Cardiac fibroblast (primary cell): ENCODE measurements around the gene IGF2R.

ENCODE experiments used
- DNase-seq, 2 donors: peaks; one replicate each; pipeline versions ENCODE4 v3.0.0 to v3.0.0-alpha.2; 2010; ENCODE audit warnings: low read depth in 2 of 2
- H3K4me3 ChIP-seq, 2 donors: replicated peaks in 1 of 2; 1 replicate in 1 of 2; 2 replicates in 1 of 2; pipeline ENCODE4 v1.5.1; 2011; ENCODE audit warnings: low read depth in 2 of 2, low read length in 2 of 2, mild to moderate bottlenecking in 2 of 2, moderate library complexity in 1 of 2
- CTCF ChIP-seq: IDR thresholded peaks from one replicate; pipeline ENCODE4 v1.5.1; 2011; ENCODE audit warnings: low read depth, mild to moderate bottlenecking, low read length, inconsistent platforms

IGF2R gene

DNA sequence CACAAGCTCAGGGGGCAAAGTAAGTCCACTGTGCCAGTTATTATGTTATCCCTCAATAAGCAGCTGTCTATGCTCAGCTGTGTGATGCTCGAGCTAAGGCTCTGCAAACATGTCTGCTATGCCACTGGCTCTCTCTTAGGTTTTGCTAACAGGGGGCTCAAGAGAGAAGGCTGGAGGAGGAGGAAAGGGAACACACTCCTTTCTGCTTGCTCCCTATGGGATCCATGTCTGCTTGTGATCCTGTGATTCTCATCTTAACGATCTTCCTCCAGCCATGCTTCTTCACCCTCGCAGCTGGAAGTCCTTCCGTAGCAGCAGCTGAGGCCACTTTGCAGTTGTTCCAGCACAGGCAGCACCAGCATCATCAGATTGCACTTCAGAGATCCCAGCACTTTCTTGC is 37.0 kb upstream of the IGF2R start:
- no peak for TF ChIP-seq CTCF
- H3K4me3 ChIP-seq, result no peak overlapping the region
- DNase-seq, result no peak

DNA sequence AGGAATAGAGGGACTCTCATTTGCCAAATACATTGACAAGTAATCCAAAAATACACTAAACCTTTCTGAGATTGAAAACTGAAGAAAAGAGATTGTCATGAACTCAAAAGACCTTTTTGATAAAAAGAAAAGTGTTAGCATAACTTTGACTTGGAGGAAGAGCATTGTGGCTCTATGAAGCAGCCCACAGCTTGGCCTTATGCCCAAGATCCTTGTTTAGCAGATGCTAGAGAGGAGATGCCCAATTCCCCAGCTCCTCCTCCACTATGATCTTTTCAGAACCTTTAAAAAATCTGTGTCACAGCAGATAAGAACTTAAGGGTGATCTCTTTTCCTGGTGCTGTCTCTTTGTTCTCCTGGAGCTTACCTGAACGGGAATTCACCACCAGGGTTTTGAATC is 35.8 kb upstream of the IGF2R start:
- TF ChIP-seq CTCF, result no peak
- DNase-seq, result peak in 1 of 2 donors; percentile 37
- no peak overlapping the region for H3K4me3 ChIP-seq

GRCh38 chr6:159934181-159934580 is 34.7 kb upstream of the IGF2R start:
- no peak overlapping the region for H3K4me3 ChIP-seq
- no peak for TF ChIP-seq CTCF
- DNase-seq, result peak in 1 of 2 donors; percentile 50

- peak; percentile 40 to 75 for DNase-seq
- no peak overlapping the region for H3K4me3 ChIP-seq
- no peak for TF ChIP-seq CTCF
Measured at GRCh38 chr6:159935065-159935464, 33.8 kb upstream of the IGF2R start.

DNA sequence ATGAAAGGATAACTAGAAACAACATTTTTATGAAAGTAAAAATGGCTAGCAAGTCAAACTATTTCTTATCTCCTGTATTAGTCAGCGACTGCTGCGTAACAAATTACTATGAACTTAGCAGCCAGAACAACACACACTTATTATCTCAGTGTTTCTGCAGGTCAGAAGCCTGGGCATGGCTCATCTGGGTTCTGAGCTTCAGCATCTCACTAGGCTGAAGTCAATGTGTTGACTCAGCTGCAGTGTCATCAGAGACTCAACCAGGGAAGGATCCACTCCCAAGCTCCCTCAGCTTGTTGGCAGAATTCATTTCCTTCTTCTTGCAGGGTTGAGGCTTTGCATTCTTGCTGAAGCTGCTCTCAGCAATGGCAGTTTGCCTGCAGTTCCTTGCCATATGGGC is 33.2 kb upstream of the IGF2R start:
- no peak for TF ChIP-seq CTCF
- H3K4me3 ChIP-seq, result no peak overlapping the region
- DNase-seq, result peak; percentile 63 to 92

DNA sequence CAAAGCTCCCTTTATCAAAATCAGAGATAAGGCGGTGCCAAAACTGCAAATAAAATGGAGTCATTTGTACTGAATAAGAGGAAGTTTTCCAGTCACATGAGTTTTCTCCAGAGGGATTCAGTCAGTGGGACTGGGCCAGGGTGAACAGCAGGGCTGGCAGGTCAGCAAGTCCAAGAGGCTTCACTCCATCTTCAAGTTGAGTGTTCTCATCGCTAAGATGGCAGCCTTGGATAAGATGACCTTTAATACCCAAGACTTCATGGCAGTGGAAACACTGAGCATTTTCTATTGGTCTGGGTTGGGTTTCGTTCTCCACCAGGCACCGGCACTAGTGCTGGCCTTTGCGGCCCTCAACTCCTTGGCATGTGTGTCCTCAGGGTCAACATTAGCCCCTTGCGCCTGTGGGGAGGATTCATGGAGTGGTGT is 29.3 kb upstream of the IGF2R start:
- TF ChIP-seq CTCF, result no peak
- no peak overlapping the region for H3K4me3 ChIP-seq
- peak in 1 of 2 donors; percentile 88 for DNase-seq

DNA sequence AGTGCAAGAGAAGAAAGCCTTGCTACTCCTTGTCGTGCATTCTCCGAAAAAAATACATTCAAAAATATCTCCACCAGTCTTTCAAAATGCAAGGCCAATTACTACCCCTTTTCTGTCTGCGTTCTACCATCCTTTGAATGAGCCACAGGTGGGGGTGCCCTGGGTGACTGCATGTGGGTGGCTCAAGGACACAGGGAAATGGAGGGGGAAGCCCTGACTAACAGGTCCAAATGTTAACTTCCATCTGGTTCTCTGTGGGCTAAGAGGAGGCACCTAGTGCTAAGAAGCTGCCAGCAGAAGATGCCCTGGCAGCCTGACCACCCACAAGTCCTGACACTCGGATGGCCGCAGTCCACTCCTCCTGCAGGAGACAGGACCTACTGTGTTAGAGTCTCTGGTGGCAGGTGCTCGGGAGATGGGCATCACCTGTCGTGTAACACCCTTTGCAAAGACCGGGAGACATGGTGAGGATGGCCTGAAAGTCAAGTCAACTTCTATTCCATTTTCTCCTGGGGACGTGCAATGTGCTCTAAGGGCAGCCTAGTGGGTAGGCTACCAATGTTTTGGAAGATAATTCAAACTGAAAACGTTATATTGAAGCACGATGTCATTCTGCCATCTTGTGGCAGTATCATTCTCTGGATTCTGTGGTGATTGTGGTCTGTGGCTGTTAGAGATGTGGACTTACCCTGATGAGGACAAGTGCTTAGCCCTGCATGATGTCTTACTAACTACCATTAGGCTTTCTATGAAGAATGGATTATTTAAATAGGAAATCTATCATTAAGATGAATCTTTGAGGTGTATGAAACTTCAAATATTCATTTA is 27.4 kb upstream of the IGF2R start:
- TF ChIP-seq CTCF, result peak; percentile 55
- no peak overlapping the region for H3K4me3 ChIP-seq
- DNase-seq, result peak; percentile 67 to 83
